Adrenal gland (tissue), 5 donors: ENCODE results near the gene SAFB2.

Experiments used
- POLR2A ChIP-seq, 2 donors: fragments of 450-650 bp; IDR thresholded peaks; one replicate each; pipeline ENCODE4 v1.6.1; 2017; ENCODE audit warnings: antibody characterized with exemption in 2 of 2, mild to moderate bottlenecking in 2 of 2, moderate library complexity in 1 of 2
- TF ChIP-seq, protein P1 (sequence below), 6 experiments: fragments of 450-650 bp in 4 of 6; fragments of 200-600 bp in 2 of 6; sonication (generic) in 1 of 6; IDR thresholded peaks; 1 replicate in 5 of 6; 2 replicates in 1 of 6; pipeline versions ENCODE4 v1.5.1 to v1.8.0; 2016 to 2021; ENCODE audit warnings: antibody characterized with exemption in 6 of 6, mild to moderate bottlenecking in 2 of 6, moderate library complexity in 1 of 6
- donor health status: DM: no; HTN: no; CAD: no.

DNA sequence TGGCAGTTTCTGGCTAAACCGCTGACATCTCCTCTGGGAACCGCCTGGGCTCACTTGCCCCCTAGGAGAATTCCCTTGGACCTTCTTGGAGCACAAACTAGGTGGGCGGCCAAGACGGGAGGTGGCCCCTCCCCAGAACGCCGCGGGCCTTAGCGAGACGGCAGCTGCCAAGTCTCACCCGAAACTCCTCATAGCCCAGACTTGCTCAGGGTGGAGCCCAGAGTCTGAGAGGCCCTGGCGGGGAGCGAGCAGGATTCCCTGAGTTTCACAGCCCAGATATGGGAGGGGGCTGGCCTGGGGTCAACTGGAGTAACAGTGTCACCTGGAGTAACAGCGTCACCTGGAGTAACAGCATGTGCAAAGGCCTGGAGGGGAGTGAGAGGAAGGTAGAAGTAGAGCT lies 64.9 kb downstream of the SAFB2 start:
- TF ChIP-seq, protein P1, sequence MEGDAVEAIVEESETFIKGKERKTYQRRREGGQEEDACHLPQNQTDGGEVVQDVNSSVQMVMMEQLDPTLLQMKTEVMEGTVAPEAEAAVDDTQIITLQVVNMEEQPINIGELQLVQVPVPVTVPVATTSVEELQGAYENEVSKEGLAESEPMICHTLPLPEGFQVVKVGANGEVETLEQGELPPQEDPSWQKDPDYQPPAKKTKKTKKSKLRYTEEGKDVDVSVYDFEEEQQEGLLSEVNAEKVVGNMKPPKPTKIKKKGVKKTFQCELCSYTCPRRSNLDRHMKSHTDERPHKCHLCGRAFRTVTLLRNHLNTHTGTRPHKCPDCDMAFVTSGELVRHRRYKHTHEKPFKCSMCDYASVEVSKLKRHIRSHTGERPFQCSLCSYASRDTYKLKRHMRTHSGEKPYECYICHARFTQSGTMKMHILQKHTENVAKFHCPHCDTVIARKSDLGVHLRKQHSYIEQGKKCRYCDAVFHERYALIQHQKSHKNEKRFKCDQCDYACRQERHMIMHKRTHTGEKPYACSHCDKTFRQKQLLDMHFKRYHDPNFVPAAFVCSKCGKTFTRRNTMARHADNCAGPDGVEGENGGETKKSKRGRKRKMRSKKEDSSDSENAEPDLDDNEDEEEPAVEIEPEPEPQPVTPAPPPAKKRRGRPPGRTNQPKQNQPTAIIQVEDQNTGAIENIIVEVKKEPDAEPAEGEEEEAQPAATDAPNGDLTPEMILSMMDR (IDR thresholded peaks at IDR 0.05) = no peak
- no peak for TF ChIP-seq POLR2A (IDR thresholded peaks at IDR 0.05)
